IPS-NIHi7 (cell line): Measurements from ENCODE around the gene CH25H.

Experiments
- DNase-seq: peaks from one replicate; pipeline ENCODE4 v3.0.0; 2012; ENCODE audit warnings: mixed read lengths; ENCODE audit errors: extremely low spot score

Gene CH25H

DNA sequence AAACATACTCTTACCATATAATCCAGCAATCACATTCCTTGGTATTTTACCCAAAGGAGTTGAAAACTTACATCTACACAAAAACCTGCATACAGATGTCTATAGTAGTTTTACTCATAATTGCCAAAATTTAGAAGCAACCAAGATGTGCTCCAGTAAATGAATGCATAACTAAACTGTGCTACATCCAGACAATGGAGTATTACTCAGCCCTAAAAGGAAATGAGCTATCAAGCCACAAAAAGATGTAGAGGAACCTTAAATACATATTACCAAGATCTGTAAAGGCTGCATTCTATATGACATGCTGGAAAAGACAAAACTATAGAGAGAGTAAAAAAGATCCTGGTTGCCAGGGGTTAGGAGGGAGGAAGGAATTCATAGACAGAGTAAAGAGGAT is 21.8 kb upstream of the CH25H start:
- no peak for DNase-seq

DNA sequence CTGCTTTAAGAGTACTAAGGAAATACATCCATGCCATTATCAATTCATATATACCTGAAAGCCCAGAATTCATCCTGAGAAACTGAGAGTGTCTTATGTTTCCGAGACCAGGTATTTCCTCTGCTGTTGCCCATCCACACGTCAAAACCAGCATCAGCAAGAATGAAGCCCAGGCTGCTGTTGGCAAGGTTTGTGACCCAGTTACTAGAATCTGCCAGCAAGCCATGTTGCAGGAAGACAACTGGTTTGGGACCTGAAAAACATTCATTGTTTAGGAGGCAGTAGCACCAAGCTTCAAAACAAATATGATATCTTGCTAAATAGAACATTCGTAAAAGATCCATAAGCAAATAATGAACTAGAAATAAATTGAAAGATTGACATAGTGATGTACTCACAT is 21.0 kb upstream of the CH25H start:
- DNase-seq = no peak

DNA sequence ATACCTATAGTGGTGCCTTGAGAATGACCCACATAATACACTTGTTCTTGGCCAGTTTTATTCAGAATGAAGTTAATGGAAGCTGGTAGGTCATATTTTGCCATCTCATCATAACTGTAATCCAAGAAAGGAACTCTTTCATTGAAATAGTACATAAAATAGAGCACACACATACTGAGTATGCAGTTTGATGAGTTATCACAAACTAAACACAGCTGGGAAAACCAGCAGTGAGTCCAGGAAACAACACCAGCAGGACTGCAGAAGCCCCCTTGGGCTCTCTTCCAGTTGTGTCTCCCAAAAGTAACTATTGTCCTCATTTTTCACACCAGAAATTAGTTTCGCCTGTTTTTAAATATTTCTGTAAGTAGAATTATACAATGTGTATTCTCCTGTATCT is 19.8 kb upstream of the CH25H start:
- no peak for DNase-seq

DNA sequence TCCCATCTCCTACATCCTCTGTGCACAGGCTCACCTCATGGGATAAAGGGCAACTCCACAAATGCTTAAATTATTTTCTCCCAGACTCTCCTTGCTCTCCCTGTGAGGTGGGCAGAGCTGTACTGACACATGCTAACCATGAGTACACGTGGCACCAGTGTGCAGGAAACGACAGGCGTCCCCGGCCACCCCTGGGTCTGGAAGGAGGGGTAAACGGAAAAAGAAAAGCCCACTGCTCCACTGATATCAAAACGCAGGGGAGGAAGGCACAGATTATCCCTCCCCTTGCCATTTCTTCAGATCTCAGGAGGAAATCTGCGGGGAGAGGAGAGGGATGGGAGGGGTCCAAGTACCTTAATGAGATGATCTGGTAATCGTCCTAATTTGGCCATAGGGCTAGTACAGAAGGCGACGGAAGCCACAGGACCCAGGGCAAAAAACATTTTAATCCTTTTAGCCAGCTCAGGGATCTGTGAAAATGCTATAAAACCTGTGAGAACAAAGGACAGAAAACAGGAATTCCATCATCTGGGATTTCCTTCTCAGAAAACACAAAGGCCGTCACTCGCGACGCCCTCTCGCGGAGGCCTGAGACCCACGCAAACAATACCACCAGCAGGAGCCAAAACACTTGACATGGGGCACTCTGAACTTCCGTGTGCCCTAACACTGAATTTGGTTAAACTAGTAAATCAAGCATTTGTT is 17.8 kb upstream of the CH25H start:
- no peak for DNase-seq

DNA sequence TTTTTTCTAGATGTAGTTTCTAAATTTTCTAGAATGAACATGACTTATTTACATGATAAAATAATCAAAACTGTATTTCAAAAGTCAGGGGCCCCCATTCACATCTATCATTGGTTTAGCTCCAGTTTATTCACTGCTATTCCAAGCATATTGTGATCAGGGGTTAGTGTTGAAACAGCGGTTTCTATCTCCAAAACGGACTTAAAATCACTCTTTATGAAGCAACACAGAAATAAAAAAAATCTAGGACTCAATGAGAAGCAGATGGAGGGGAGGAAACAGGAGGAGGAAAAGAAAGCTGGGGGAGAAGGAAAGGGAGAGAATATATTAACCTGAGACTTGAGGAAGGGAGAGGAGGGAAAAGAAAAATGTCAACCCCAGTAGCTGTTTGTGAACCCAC is 14.8 kb upstream of the CH25H start:
- DNase-seq = no peak

DNA sequence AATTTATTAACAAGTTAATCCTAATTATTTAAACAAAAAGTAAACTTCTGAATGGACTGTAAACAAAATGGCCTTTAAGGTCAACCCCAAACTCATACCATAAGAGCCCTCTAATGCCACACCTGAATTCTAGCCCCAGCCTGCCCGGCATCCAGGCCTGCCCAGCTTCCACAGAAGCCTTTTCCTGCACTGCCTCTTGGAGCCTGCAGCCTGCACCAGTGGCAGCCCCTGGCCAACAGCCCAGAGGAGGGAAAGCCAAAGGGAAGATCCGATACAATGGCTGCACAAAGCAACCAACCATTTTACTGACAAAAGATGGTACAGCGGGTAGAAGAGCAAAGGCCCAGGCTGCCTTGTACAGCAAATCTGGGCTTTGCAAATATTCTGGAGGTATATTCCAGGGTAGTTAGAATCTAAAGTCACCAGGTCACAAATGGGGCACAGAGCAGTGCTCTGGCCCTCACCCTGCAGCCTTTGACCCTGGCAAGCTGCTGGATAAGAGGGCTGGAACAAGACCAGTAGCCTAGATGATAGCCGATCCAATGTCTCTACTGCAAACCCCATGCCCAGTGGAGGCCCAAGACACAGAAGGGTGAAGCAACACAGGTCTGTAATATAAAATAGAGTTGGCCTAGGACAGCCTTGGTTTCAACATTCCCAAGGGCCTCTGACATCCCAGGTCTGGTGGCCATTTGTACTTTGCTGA is 12.5 kb upstream of the CH25H start:
- no peak for DNase-seq

DNA sequence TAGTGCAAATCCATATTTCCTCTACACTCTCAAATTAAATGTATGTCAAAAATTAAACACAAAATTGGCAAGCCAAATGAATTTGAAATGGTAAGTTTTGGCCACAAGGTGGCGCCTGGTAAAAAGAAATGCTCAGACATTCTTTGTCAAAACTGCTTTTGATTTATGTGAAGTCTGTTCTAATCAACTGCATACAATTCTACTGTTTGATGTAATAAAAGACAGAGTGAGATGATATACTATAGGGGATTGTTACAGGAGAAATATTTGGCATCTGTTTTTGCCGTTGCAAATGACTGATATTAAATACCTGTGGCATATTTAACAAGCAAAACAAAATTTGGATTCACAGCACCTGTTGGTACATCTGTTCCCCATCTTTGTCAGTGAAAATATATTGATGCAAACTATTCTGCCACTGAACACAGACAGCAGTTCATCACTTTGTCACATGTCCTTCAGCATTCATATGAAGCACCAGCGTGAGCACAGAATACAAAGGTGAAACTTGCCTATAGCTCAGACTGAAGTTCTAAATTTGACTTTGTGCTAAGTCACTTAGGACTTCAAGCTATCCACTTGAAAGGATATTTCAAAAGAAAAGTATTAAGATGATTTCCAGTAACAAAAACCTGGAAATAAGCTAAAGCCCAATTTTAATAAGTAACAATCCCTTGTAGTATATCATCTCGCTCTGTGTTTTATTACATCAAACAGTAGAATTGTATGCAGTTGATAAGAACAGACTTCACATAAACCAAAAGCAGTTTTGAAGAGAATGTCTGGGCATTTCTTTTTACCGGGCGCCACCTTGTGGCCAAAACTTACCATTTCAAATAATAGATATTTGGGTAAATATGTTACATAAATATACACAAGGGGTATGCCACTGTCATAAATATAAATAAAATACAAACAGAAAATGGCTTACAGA is 10.2 kb upstream of the CH25H start:
- no peak for DNase-seq

DNA sequence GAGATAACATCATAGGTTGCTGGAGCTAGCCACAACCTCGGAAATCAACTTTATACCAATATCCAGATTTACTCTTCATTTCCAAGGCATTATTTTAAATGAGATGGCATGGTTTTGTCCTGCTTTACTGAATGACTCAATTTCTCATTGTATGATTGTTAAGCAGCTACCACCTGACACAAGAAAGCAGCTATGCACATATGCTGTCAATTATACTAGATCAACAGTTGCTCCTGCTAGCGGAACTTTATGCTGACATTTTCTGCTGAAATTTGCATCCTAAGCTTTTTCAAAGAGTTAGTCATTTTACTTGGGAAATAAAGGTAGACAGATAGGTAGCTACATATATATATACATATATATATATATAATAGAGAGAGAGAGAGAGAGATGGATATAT is 8.9 kb upstream of the CH25H start:
- no peak for DNase-seq

DNA sequence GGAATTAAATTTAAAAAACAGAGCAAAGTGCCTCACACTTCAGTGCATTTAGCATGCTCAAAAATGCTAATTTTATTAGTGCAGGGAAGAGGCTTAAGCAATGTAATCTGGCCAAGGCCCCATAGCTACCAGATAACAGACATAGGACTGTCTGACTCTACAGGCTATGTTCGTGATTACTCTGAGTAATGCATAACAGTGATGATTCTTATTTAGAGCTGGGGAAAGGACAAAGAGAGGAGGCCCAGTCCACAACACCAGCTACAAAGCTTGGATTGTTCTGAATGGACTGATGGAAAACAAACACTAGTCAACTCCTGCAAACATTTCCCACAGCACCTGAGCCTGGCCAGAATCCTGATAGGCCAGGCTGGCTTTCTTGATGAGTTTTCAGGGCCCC is 8.4 kb upstream of the CH25H start:
- no peak for DNase-seq

DNA sequence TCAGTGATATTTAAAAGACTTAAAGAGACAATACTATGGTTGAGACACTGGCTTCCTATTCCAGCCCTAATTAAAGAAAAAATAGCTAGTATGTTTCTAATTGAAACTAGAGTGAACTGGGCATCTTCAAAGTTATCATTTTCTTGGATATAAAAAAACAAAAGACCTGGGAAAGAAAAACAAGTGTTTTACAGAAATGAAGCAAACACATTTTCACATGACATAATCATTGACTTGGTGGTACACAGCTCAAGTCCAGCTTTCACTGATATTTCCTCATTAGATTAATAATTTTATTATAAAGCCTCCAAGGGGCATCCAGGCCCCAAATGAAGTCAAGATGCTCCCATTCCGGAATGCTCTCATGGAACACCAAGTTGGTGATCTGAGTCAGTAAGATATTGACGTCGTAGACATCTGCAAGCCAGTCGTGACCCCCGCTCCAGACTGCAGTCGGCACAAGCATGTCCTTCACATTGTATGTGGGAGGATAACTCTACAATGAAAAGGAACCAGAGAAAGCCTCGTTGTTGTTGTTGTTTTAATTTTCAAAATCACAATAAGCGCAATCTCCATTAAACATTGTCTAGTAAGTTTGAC is 7.5 kb upstream of the CH25H start:
- no peak for DNase-seq

DNA sequence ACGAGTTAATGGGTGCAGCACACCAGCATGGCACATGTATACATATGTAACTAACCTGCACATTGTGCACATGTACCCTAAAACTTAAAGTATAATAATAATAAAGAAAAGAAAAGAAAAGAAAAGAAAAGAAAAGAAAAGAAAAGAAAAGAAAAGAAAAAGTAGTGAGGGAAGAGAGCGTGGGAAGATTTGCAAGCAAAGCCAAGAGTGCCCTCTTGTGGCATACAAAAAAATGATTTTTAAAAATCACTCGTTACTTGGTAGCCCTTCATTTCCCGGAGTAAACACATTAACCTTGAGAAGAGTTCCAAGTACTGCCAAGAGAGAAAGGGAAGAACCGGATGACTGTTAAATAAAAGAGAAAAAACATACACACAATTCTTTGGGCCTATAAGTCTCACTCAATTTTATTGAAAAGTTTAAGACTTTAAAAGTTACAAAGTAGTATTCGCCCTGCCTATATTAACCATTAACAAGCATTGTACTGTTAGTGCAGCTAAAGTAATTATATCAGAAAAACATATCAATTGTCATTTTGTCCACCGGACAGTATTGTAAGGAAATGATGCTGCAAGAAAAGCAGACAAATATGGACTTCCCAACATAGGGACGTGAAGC is 6.2 kb upstream of the CH25H start:
- DNase-seq = peak; percentile 38

DNA sequence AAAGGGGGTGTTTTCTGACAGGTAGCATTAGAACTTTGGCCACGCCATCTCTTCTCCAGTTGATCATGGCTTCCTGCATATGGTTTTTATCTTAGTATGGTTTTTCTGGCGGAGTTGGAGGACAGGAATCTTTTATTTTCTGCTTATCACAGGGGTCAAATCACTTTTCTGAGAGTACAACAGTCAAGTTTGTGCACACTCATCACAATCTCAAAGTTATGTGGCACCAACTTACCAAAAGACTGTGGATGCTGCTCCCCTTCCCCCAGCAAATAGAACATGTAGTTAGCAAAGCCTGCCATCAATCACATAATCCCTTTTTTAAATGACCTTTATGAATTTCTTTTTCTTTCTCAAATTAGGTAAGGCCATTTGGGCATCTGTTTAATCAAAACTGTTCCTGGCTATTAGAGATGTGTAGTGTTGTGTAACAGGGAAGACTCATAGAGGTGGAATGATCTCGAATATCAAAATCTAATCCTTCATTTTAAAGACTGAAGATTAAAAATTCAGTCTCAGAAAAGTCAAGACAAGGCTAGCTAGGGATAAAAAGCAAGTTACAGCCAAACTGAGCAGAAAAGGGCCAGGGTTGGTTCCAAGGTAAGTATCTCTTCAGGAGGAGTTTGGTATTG is 3.8 kb upstream of the CH25H start:
- no peak for DNase-seq

DNA sequence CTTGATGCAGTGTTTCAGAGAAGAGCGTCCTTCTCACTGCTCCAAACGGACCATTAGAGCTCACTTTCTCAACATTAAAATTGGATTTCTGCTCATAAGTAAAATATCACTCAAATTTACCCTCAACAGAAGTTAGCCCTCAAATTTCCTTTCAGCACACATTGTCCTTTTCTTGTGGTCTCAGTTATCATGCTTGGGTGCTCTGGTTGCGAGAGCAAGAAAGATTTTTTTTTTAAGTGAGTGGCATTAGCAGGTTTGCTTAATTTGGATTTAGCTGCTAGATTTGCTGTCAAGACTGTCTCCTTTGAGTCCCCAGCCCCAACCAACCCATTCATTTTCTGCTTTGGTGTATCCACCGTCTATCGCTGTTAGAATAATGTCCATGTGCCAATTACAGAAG is 2.6 kb upstream of the CH25H start:
- no peak for DNase-seq

DNA sequence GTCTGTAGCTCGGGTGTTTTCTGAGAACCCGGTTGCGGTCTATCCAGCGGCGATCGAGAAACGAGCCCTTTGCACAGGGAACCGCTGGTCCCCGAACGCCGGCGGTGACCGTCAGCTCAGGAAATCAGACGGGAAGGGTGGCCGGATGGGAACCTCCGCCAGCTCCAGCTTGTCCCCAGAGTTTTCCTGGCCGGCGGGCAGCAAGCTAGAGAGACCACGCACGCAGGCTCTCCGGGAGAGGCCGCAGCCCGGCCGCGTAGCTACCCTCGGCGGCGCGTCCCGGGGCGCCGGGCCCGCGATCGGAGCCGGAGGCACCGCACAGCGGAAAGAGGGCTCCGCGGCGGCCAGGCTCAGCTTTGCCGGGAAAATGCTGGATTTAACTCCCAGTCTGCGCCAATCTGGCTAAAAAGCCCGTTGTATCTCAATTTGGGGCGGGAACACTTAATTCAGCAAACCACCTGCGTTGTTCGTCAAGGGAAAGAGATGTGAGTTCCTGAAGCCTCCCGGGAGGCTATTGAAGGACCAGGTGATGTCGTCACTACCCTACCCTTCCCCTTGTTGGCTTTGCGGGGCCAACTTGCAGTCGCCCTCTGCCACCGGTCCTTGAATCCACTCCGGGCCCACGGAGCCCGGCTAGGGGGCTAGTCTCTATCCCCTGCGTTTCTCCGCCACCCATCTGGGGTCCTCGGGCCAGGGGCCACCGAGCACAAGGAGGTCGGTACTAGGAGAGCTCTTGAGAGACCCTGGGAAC is 859 bp upstream of the CH25H start:
- peak; percentile 52 for DNase-seq

DNA sequence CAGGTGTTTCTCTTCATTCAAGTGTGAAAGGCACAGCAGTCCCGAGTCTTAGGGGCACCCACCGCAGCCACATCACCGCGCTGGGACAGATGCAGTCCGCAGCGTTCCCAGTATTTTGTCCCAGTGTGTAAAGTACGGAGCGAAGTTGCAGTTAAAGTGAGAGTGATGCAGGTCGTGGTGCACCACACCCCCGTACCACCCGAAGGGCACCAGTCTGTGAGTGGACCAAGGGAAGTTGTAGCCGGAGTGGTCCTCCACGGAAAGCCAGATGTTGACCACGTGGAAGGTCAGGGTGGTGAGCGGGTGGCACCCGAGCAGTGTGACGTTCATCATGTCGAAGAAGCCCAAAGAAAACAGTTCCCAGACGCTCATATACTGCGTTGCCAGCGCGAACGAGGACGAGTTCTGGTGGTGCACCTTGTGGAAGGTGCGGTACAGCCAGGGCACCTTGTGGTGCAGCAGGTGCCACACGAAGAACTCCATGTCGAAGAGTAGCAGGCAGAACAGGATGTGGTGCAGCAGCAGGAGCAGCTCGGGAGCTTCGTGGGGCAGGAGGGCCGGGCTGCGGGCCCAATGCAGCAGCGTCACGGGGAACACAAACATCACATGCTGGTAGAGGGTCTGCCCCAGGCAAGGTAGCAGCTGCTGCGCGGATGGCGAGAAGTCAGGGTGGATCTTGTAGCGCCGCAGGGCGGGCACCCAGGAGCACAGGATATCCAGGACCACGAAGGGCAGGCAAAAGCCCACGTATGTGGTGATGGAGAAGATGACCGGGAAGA is 526 bp downstream of the CH25H start:
- no peak for DNase-seq

DNA sequence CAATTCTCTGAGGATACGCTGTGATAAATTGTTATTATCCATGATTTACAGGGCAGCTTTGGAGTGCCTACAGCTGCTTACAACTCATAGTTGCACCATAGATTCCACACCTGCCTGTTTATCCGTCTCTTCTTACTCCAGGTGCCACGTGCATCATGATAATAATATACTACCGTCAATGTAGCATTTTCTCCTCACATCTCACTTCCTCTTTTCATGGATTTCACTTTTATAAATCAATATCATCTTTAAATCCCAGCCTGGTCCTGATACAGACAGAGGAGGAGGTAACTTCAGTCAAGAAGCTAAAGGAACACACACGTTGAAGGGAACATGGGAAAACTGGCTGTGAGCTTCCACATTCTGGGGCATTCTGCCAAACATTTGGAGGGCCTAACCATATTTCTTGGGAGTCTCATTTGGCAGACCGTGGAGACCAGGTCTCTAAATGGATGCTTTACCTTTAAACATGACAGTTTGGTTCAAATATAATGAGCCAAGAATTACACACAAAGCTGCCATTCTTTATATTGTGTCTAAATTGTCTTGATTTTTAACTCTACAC is 2.4 kb downstream of the CH25H start:
- no peak for DNase-seq

DNA sequence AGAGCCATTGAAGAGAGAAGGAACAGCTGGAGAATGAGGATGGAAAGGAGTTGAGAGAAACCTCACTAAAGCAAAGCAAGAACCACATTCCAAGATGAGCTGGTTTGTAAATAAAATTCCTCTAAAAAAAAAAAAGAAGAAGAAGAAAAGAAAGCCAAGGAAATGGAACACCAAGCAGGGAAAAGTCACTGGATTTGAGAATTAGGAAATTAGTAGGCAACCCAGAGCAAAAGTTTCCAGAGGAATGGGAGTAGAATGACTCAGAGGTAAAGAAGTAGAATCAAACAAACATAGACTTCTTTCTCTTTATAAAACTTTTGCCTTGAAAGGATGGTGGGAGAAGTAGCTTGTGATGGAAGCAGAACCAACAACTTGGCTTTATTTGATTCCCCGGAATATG is 3.9 kb downstream of the CH25H start:
- no peak for DNase-seq

DNA sequence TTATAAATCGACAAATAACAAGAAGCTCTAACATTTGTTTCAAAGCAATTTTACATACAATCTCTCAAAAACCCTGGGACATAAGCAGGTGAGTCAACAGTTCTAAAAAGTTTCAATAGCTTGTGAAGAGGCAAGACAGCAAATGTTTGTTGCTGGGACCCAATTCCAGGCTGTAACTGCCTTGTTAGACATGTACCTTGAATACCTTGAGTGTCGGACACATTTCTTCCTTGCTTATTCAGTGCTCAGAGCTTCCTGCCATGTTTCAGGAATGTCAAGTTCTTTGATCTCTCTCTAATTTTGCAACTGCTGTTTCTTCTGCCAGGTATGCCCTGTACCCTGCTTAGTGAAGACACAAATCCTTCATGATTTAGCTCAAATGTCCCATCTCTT is 5.1 kb downstream of the CH25H start:
- DNase-seq = no peak

DNA sequence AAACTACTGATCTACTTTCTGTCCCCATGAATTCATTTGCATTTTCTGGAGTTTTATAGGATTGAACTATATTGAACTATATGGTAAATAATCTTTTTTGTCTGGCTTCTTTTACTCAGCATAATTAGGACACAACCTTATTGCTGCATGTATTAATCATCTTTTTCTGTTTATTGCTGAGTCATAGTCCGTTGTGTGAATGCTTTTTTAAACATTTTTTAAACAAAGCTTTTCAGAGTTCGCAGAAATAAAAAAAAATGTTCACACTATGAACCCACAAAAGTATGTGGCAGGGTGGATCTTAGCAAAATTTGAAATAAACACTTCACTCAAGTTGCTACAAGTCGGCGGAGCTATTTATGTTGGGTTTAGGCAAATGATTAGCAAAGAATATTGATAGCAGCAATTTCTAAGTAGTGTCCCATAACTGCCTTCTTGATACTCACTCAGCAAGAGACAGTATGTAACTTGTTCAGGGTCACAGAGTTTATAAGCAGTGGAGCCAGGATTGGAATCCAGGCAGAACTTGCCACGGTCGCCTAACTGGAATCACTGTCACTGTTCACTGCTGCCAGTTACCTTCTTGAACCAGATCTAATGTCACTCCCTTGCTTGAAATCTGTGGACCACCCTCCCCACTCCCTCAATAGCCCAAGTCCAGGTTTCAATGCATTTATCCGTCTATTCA is 5.6 kb downstream of the CH25H start:
- no peak for DNase-seq
